Ovary (tissue), 3 donors: ENCODE data around the gene METTL21A.

ENCODE experiments used
- EP300 ChIP-seq: sonication (generic); formaldehyde crosslinking; IDR thresholded peaks from one replicate; pipeline ENCODE4 v1.6.1; 2017; ENCODE audit warnings: antibody characterized with exemption
- POLR2A ChIP-seq: fragments of 450-650 bp; IDR thresholded peaks from one replicate; pipeline ENCODE4 v1.6.1; 2017; ENCODE audit warnings: antibody characterized with exemption, mild to moderate bottlenecking, moderate library complexity
- TF ChIP-seq, protein P1 (sequence below), 3 donors: fragments of 450-650 bp in 2 of 3; fragments of 200-600 bp in 1 of 3; IDR thresholded peaks; one replicate each; pipeline versions ENCODE4 v1.5.1 to v1.8.0; 2016 to 2022; ENCODE audit warnings: antibody characterized with exemption in 3 of 3, mild to moderate bottlenecking in 1 of 3
- donor health status: DM: no; HTN: no; CAD: no.

DNA sequence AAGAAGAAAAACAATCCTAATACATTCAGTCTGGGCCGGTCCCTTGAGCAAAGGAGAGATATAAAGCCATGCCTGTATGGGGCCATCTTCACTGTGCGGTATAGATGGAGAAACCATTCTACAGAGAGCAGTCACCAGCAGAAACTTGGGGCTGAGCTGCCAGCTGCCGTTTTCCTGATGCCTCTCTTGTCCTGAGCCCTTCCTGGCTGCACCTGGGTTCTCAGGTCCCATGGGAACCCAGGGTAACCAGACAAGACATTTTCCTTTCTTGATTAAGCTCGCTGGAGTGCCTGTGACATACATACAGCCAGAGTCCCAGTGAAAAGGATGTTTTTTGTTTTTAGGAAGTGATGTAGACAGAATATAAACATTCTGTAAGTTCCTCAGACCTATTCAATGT is 5.3 kb upstream of the METTL21A start:
- TF ChIP-seq, protein P1, sequence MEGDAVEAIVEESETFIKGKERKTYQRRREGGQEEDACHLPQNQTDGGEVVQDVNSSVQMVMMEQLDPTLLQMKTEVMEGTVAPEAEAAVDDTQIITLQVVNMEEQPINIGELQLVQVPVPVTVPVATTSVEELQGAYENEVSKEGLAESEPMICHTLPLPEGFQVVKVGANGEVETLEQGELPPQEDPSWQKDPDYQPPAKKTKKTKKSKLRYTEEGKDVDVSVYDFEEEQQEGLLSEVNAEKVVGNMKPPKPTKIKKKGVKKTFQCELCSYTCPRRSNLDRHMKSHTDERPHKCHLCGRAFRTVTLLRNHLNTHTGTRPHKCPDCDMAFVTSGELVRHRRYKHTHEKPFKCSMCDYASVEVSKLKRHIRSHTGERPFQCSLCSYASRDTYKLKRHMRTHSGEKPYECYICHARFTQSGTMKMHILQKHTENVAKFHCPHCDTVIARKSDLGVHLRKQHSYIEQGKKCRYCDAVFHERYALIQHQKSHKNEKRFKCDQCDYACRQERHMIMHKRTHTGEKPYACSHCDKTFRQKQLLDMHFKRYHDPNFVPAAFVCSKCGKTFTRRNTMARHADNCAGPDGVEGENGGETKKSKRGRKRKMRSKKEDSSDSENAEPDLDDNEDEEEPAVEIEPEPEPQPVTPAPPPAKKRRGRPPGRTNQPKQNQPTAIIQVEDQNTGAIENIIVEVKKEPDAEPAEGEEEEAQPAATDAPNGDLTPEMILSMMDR (IDR thresholded peaks at IDR 0.05) = no peak
- no peak for TF ChIP-seq POLR2A
- no peak for TF ChIP-seq EP300
